AG04450 (cell line): ENCODE results near the gene CYB561. TPM values are rescaled to one million over a fixed set of nuclear protein-coding genes. Genes with fewer than 3 reads are reported as not detected.

Source experiments
- CTCF ChIA-PET: fragments of 300-600, 350-600 bp; formaldehyde crosslinking; extraction: SDS; loops from one replicate; lab custom pipeline; 2022; ENCODE audit warnings: antibody characterized with exemption, inconsistent platforms; lab: Charles Lee
- POLR2A ChIA-PET: fragments of 350-600 bp; formaldehyde crosslinking; extraction: SDS; loops from one replicate; lab custom pipeline; 2021; ENCODE audit warnings: antibody characterized with exemption, inconsistent platforms; lab: Yijun Ruan, JAX
- DNase-seq: peaks from one replicate; pipeline ENCODE4 v3.0.0-alpha.2; 2011; ENCODE audit warnings: low read depth, low spot score
- H3K27ac ChIP-seq: one replicate; pipeline ENCODE4 v1.5.1; 2012; ENCODE audit warnings: low read depth, low read length, control low read depth
- H3K27me3 ChIP-seq: one replicate; pipeline ENCODE4 v1.6.0; 2012; ENCODE audit warnings: low read length; ENCODE audit not compliant: control insufficient read depth, insufficient read depth
- H3K4me3 ChIP-seq: 2 replicates; pipeline ENCODE4 v1.5.1; 2011; ENCODE audit warnings: mild to moderate bottlenecking, low read depth, low read length, control low read depth
- H3K9me3 ChIP-seq: 2 replicates; pipeline ENCODE4 v1.5.1; 2012; ENCODE audit warnings: low read length; ENCODE audit not compliant: control insufficient read depth, insufficient read depth
- CTCF ChIP-seq: IDR thresholded peaks from 2 replicates; pipeline ENCODE4 v1.5.1; 2011; ENCODE audit warnings: low read depth, low read length, control low read depth, inconsistent platforms
- polyA plus RNA-seq: library from polyadenylated mRNA; depleted of rRNA; stranded (reverse); fragments of >200 nt; gene quantifications from 2 replicates; pipeline ENCODE4 v1.2.3, GENCODE V29; 2011

The CYB561 gene
- polyA plus RNA-seq, 1 experiment: 4.9 TPM

DNA sequence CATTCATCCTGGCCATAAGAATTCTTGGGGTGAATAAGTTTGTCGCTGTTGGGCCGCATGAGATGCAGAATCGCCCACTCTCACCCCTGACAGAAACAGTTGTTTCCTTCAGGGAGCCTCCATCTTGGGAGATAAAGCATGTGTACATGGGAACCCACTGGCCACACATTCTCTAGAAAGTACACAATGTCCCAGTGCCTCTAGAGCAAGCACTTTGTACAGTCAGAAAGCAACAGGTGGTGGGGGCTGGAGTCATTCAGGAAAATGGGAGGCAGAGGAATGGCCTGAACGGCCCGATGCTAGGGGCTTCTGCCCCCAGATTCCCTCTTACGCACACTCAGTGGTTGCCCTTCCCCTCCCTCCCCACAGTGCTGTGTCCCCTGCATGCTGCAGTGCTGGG lies 46.8 kb upstream of the CYB561 start:
- Histone ChIP-seq H3K27me3 (peaks cover 4% of the 10 kb centered on the region), H3K4me3 (no peak overlapping the region), H3K27ac (no peak overlapping the region), H3K9me3 (no peaks in the 10 kb centered on the region; the same call in 1 of the 2 replicates)
- ChIA-PET POLR2A (no interaction called here), CTCF (no interaction called here)
- TF ChIP-seq CTCF: no peak
- DNase-seq: no peak

- POLR2A ChIA-PET: no interaction called here
- H3K9me3 ChIP-seq: no peaks in the 10 kb centered on the region; the same call in 1 of the 2 replicates
- CTCF ChIA-PET: interaction anchor here (0.9 kb wide), 1 partner anchor 14 kb away, joined by 3 read pairs; no protein-coding TSS in a partner anchor
- H3K27me3 ChIP-seq: peaks cover 4% of the 10 kb centered on the region
- no peak for TF ChIP-seq CTCF
- DNase-seq: no peak
- H3K27ac ChIP-seq: no peak overlapping the region
- H3K4me3 ChIP-seq: no peak overlapping the region
Observed at GRCh38 chr17:63491977-63492618, 46.0 kb upstream of the CYB561 start.

DNA sequence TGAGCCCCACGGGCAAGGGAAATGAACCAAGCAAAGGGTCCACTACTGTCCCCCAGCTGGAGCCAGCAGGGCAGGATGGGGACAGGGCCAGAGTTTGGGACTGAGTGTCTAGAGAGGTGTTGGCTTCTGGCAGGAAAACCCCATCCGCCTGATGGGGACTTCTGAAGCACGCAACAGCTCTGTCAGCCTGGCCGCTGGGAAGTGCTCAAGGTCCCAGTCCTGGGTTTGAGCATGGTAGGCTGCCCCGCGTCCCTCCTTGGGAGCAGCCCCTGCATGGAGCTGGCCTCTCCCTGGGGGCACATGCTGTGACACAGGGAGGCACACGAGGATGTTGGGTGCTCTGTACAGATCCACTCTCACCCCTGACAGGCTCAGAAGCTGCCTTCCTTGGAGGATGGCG lies 45.3 kb upstream of the CYB561 start:
- Histone ChIP-seq H3K27ac (no peak overlapping the region), H3K9me3 (no peaks in the 10 kb centered on the region; the same call in 1 of the 2 replicates), H3K4me3 (no peak overlapping the region), H3K27me3 (peaks cover 8% of the 10 kb centered on the region)
- TF ChIP-seq CTCF: no peak
- POLR2A ChIA-PET: no interaction called here
- CTCF ChIA-PET: interaction anchor here (0.9 kb wide), 1 partner anchor 13 kb away, joined by 3 read pairs; no protein-coding TSS in a partner anchor
- no peak for DNase-seq

DNA sequence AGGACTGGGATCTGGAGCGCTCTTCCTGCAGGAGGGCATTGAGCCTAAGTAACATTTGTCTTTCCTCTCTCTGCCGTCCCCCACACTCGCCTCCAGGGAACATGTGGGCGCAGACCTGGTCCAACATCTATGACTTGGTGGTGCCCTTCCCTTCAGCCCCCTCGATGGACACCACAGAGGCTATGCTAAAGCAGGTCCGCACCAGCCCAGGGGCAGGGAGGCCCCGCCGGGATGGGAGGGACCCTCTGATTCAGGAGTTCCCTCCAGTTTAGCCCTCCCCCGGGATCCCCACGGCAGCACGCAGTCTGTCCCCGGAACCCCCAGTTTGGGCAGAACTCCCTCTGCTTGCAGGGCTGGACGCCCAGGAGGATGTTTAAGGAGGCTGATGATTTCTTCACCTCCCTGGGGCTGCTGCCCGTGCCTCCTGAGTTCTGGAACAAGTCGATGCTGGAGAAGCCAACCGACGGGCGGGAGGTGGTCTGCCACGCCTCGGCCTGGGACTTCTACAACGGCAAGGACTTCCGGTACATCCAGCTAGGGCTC lies 44.8 kb upstream of the CYB561 start:
- TF ChIP-seq CTCF: no peak
- no peaks in the 10 kb centered on the region; the same call in 1 of the 2 replicates for H3K9me3 ChIP-seq
- ChIA-PET CTCF (interaction anchor here (0.9 kb wide), 1 partner anchor 13 kb away, joined by 3 read pairs; no protein-coding TSS in a partner anchor), POLR2A (no interaction called here)
- peaks cover 8% of the 10 kb centered on the region for H3K27me3 ChIP-seq
- no peak for DNase-seq
- no peak overlapping the region for H3K4me3 ChIP-seq
- no peak overlapping the region for H3K27ac ChIP-seq

GRCh38 chr17:63490329-63490728 lies 44.2 kb upstream of the CYB561 start:
- Histone ChIP-seq H3K9me3 (no peaks in the 10 kb centered on the region; the same call in 1 of the 2 replicates), H3K4me3 (no peak overlapping the region), H3K27me3 (peaks cover 8% of the 10 kb centered on the region), H3K27ac (no peak overlapping the region)
- ChIA-PET POLR2A (no interaction called here), CTCF (no interaction called here)
- no peak for DNase-seq
- no peak for TF ChIP-seq CTCF
